WI38 (cell line): ENCODE data around the gene STEAP2.

Source experiments
- H3K4me3 ChIP-seq: 2 replicates; pipeline ENCODE4 v1.5.1; 2011; ENCODE audit warnings: low read depth, mild to moderate bottlenecking, control low read depth, low read length
- TF ChIP-seq, protein P1 (sequence below): IDR thresholded peaks from 2 replicates; pipeline ENCODE4 v1.5.1; 2012; ENCODE audit warnings: low read depth, mild to moderate bottlenecking, control low read depth, low read length

STEAP2 gene

DNA sequence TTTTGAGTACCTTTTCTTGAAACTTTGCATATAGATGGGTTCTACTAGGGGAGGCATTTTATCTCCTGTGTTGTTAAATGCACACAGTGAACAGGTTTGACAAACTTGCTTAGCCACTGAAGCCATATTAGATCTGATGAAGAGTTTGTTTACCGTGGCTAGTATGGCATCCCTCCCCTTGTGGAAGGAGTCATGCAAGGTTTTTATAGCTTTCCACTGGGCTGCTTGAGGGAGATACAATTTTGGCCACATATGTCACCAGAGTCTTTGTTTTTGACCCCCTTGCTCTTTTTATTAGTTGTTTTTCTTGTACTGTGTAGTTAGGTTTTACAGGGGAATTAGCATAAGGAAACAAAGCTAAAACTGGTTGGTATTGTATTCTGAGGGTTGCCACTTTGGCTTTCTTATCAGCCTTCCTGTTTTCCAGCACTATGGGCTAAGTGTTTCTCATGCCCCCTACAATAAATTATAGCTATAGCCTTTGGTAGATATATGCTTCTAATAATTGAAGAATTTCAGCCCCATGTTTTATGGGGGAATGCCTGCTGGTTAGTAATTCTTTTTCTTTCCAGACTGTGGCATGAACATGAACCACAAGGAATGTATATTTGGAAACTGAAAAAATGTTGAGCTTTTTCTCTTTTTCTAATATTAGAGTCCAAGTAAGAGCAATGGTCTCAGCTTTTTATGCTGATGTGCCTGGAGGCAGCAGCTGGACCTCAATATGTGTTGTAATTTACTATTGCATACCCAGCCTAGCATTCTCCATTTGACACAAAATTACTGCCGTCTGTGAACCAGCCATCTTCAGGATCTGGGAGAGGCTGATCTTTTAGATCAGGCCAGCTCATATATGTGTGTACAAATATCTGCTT lies 18.4 kb upstream of the STEAP2 start:
- TF ChIP-seq, protein P1, sequence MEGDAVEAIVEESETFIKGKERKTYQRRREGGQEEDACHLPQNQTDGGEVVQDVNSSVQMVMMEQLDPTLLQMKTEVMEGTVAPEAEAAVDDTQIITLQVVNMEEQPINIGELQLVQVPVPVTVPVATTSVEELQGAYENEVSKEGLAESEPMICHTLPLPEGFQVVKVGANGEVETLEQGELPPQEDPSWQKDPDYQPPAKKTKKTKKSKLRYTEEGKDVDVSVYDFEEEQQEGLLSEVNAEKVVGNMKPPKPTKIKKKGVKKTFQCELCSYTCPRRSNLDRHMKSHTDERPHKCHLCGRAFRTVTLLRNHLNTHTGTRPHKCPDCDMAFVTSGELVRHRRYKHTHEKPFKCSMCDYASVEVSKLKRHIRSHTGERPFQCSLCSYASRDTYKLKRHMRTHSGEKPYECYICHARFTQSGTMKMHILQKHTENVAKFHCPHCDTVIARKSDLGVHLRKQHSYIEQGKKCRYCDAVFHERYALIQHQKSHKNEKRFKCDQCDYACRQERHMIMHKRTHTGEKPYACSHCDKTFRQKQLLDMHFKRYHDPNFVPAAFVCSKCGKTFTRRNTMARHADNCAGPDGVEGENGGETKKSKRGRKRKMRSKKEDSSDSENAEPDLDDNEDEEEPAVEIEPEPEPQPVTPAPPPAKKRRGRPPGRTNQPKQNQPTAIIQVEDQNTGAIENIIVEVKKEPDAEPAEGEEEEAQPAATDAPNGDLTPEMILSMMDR = no peak
- H3K4me3 ChIP-seq = no peak overlapping the region

DNA sequence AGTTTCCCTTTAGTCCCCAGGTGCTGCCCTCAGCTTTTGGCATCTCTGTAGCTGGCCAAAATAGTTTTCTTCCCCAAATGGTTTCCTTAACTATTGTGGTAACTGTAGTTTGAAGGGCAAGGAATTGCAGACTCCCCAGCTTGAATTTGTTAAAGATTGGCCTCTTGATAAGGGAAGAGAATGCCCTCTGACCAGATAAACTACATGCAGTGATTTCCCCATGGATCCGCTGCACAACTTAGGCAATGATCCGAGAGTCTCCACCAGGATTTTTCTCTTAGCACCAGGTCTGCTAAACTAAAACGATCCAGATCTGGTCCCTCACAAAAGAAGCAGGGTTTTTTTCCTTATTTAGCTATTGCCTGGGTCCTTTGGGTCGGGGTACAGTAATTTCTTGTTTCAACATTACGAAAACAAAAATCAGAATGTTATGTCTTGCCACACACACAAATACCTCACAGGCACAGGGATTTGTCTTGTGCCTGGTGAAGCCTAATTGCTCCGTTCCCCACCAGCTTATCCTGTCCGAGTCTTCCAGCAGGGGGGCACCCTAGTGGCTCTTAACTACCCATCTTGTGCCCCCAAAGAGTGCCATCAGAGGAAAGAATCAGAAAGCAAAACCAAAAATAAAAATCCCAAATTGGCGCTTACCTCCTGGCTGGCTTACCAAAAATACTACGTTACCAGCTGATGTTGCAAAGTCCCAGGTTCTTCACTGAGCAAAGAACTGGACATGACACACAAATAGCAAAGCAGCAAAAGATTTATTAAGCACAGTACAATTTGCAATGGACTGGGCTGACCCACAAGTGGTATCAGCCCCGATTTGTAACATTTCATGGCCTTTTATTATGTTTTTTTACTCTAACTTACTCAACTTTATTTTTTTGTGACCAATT lies 16.4 kb upstream of the STEAP2 start:
- TF ChIP-seq, protein P1 = no peak
- H3K4me3 ChIP-seq = no peak overlapping the region

DNA sequence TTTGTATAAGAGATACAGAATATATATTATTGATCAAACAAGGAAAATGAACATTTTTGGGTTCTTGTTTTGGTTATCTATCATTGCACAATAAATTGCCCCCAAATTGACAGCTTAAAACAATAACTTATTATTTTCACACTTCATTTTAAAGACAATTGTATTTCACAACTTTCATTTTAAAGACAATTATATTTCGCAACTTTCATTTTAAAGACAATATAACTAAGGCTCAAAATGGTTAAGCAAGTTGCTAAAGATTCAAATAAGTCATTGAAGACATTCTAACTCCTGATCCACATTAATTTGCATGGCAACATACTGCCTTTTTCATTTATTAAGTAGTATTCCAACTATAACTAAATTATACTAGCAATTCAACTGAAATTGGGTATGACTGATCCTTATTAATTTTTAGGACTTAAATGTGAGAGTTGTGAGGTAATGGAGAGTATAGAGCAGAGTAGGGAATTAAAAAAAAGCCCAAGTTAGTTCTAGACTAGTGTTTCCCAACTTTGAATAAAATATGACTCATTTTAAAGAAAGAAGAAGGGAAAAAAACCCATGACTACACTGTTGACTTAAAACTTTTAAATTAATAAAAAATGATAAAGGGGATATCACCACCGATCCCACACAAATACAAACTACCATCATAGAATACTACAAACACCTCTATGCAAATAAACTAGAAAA lies 9.9 kb upstream of the STEAP2 start:
- TF ChIP-seq, protein P1 = no peak
- no peak overlapping the region for H3K4me3 ChIP-seq

DNA sequence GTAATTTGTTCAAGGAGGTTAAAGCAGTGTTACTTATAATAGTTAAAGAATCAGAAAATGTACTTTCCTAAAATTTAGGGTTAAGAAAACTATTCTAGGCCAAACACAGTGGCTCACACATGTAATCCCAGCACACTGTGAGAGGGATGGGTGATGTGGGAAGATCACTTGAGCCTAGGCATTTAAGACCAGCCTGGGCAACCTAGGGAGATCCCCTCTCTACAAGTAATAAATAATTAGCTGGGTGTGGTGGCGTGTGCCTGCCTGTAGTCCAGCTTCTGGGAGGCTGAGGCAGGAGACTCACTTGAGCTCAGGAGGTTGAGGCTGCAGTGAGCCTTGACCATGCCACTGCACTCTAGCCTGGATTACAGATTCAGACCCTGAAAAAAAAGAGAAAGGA lies 3.6 kb upstream of the STEAP2 start:
- TF ChIP-seq, protein P1 = no peak
- H3K4me3 ChIP-seq = no peak overlapping the region

DNA sequence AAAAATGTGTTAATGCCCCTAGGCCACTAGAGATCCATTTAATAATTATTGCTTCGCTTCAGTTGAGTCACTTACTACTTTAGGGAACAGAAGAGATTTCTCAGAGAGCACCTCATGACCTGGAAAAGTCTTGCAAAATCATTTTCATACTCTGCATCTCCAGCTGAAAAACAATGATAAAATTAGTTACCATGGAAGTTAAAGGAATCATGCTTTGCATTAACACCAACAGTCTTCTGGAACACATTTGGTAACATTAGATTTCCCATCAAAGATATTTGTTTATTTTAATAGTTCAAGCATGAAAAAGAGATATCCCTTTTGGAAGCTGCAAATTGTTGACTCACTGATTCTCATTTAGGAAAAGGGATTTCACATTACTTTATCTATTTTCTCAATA lies 1.8 kb upstream of the STEAP2 start:
- H3K4me3 ChIP-seq = no peak overlapping the region
- TF ChIP-seq, protein P1 = no peak

DNA sequence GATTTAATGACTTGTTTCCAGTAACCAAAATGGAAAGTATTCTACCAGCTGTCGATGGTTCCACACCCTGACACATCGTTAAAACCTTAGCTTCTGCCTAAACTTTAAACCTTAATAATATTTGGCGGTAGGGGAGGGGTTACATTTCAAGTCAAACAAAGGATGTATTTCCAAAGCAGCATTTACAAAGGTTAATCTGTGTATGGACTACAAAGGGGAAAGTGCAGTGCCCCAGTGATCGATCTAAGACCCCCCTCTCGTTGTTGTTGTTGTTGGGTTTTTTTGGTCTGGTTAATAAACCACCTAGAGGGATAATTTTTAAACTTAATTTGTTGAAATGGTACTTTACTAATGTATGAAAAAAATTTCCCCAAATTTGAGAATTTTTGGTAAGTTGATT lies 1.1 kb upstream of the STEAP2 start:
- TF ChIP-seq, protein P1 = no peak

More for the DNA sequence above, 1.1 kb upstream of the STEAP2 start:
- H3K4me3 ChIP-seq = no peak overlapping the region
